Epithelial cell of proximal tubule (primary cell): Measurements from ENCODE around the gene ISG20L2. TPM values are rescaled to one million over a fixed set of nuclear protein-coding genes. Genes with fewer than 3 reads are reported as not detected.
A peak's percentile ranks its signal among the peaks of the same experiment; 100 is the strongest.

Source experiments
- DNase-seq: peaks from one replicate; pipeline ENCODE4 v3.0.0-alpha.2; 2011; ENCODE audit warnings: low read depth
- H3K4me3 ChIP-seq: 2 replicates; pipeline ENCODE4 v1.5.1; 2011; ENCODE audit warnings: low read depth, mild to moderate bottlenecking, low read length
- CTCF ChIP-seq: conservative IDR thresholded peaks from 2 replicates; pipeline ENCODE4 v1.5.1; 2012; ENCODE audit warnings: low read depth, mild to moderate bottlenecking, low read length
- total RNA-seq: library from RNA; depleted of rRNA; stranded (reverse); fragments of >200 nt; gene quantifications from 2 replicates; pipeline ENCODE4 v1.2.3, GENCODE V29; 2015

Gene ISG20L2
- total RNA-seq, 1 donor from 2014 or later, result 19.4 TPM

- DNase-seq, result no peak
- H3K4me3 ChIP-seq, result peak within 1 kb of the TSS; percentile 22
- TF ChIP-seq CTCF, result no peak
Measured at GRCh38 chr1:156676820-156677615, 51.5 kb downstream of the ISG20L2 start, which contains the start of gene NES. TSS of gene NES (minus strand) at chr1:156677407. CDS start at chr1:156677264, 143 bp downstream.

- no peak for TF ChIP-seq CTCF
- H3K4me3 ChIP-seq, result no peak overlapping the region
- DNase-seq, result no peak
Measured at GRCh38 chr1:156676114-156676819, 52.3 kb downstream of the ISG20L2 start.

- TF ChIP-seq CTCF, result no peak
- DNase-seq, result no peak
- H3K4me3 ChIP-seq, result no peak overlapping the region
Measured at GRCh38 chr1:156675210-156676113, 53.1 kb downstream of the ISG20L2 start.

- TF ChIP-seq CTCF, result no peak
- no peak for DNase-seq
Measured at GRCh38 chr1:156673387-156674121, 55.0 kb downstream of the ISG20L2 start.

More at GRCh38 chr1:156673387-156674121, 55.0 kb downstream of the ISG20L2 start:
- no peak overlapping the region for H3K4me3 ChIP-seq

Other genes with a start within 250 kb of the ISG20L2 start
- gene MEF2D, start 228.0 kb downstream of the ISG20L2 start, total RNA-seq, result 10.6 and 10.7 TPM in 2 replicates
- gene IQGAP3, start 156.2 kb downstream of the ISG20L2 start, total RNA-seq, result 65.0 and 65.3 TPM in 2 replicates
- gene TTC24, start 149.0 kb downstream of the ISG20L2 start, total RNA-seq, result not detected in 2 replicates
- 124 and 127 TPM in 2 replicates for gene NAXE, start 137.0 kb downstream of the ISG20L2 start, total RNA-seq
- gene GPATCH4, start 127.3 kb downstream of the ISG20L2 start, total RNA-seq, result 15.9 and 22.9 TPM in 2 replicates
- gene HAPLN2, start 109.4 kb downstream of the ISG20L2 start, total RNA-seq, result not detected in 2 replicates
- not detected in 2 replicates for gene BCAN, start 86.6 kb downstream of the ISG20L2 start, total RNA-seq
- 11.6 and 70.2 TPM in 2 replicates for gene NES, start 51.4 kb downstream of the ISG20L2 start, total RNA-seq
- 12.2 and 77.1 TPM in 2 replicates for gene CRABP2, start 23.2 kb downstream of the ISG20L2 start, total RNA-seq
- gene METTL25B, start 297 bp downstream of the ISG20L2 start, total RNA-seq, result 6.9 and 19.9 TPM in 2 replicates
- 47.7 and 65.8 TPM in 2 replicates for gene MRPL24, start 12.3 kb upstream of the ISG20L2 start, total RNA-seq
- 279 and 348 TPM in 2 replicates for gene HDGF, start 22.9 kb upstream of the ISG20L2 start, total RNA-seq
- 49.5 and 51.2 TPM in 2 replicates for gene PRCC, start 38.8 kb upstream of the ISG20L2 start, total RNA-seq
- 2.0 and 3.5 TPM in 2 replicates for gene SH2D2A, start 88.1 kb upstream of the ISG20L2 start, total RNA-seq
- gene INSRR, start 130.4 kb upstream of the ISG20L2 start, total RNA-seq, result not detected in 2 replicates
- gene NTRK1, start 132.1 kb upstream of the ISG20L2 start, total RNA-seq, result not detected in 2 replicates
- gene PEAR1, start 165.0 kb upstream of the ISG20L2 start, total RNA-seq, result 19.0 and 20.8 TPM in 2 replicates
- not detected in 2 replicates for gene LRRC71, start 191.9 kb upstream of the ISG20L2 start, total RNA-seq